ENCODE measurements around the gene CA6. TPM values are rescaled to one million over a fixed set of nuclear protein-coding genes. Genes with fewer than 3 reads are reported as not detected.

CA6 gene
- total RNA-seq, 4 donors from 2014 or later: not detected

DNA sequence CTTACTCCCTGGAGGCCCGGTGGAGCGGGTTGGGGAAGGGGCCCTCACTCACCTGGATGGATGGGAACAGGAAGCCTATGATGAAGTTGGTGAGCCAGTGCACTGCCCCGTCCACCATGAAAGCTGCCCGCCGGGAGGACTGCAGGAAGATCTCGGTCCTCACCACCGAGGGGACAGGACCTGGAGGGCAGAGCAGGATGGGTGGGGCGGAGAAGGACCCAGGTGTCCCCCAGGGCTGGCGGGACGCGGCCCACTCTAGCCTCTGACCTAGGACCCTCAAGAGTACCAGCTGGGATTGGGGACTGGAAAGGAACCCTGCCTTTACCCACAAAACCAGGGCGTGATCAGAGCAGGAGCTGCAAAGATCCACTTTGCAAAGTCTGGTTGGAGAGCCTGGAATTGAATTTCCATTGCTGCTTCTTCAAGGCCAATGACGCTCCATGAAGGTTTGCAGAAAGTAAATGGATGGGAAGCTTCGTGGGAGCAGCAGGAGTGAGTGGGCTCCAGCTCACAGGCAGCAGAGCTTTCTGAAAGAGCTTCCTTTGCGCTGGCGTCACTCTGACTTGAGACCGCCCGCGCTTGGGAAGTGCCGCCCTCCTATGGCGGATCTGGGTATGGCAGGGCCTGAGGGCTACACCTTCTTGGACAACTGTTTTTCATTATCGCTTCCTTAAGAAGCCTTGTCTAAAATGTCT is 59.2 kb downstream of the CA6 start:
- no peaks in the 10 kb centered on the region for H3K9me3 ChIP-seq
- no peaks in the 10 kb centered on the region for H3K27me3 ChIP-seq
- no peak overlapping the region for H3K4me3 ChIP-seq
- WGBS: 46% methylated on average over 14 of the region's 22 CpGs
- no peak overlapping the region for H3K27ac ChIP-seq (replicated peaks in 1 of 4)
- TF ChIP-seq EP300 (IDR thresholded peaks at IDR 0.05): no peak
- TF ChIP-seq, protein P1, sequence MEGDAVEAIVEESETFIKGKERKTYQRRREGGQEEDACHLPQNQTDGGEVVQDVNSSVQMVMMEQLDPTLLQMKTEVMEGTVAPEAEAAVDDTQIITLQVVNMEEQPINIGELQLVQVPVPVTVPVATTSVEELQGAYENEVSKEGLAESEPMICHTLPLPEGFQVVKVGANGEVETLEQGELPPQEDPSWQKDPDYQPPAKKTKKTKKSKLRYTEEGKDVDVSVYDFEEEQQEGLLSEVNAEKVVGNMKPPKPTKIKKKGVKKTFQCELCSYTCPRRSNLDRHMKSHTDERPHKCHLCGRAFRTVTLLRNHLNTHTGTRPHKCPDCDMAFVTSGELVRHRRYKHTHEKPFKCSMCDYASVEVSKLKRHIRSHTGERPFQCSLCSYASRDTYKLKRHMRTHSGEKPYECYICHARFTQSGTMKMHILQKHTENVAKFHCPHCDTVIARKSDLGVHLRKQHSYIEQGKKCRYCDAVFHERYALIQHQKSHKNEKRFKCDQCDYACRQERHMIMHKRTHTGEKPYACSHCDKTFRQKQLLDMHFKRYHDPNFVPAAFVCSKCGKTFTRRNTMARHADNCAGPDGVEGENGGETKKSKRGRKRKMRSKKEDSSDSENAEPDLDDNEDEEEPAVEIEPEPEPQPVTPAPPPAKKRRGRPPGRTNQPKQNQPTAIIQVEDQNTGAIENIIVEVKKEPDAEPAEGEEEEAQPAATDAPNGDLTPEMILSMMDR (IDR thresholded peaks at IDR 0.05): peak; percentile 90 to 96 (median 94)
- H3K4me1 ChIP-seq: peaks cover 0 to 8% (median 0%) of the 10 kb centered on the region in 4 donors
- no peaks in the 10 kb centered on the region for H3K36me3 ChIP-seq
- intact Hi-C loops (cut with DNase I): loop anchor here (5.0 kb wide), 1 partner anchor 97 kb away; no protein-coding TSS in a partner anchor
- DNase-seq (ENCODE audit: extremely low spot score): peak; percentile 95

DNA sequence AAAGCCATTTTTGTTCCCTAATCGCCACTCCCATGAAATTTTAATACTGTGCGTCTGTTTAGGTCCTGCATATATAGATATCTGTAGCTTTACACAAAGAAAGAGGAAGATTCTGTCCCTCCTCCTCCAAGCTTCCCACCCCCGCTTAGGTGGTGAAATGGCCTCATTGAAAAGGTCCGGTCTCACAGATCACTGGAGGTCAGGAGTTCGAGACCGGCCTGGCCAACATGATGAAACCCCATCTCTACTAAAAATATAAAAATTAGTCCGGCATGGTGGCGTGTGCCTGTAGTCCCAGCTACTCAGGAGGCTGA is 59.7 kb downstream of the CA6 start:
- Histone ChIP-seq H3K4me3 (no peak overlapping the region), H3K27ac (replicated peaks in 1 of 4) (no peak overlapping the region), H3K27me3 (no peaks in the 10 kb centered on the region), H3K9me3 (no peaks in the 10 kb centered on the region), H3K4me1 (peaks cover 0 to 13% (median 0%) of the 10 kb centered on the region in 4 donors), H3K36me3 (no peaks in the 10 kb centered on the region)
- 72% methylated on average over 8 of the region's 8 CpGs for WGBS
- DNase-seq (ENCODE audit: extremely low spot score): no peak
- intact Hi-C loops (cut with DNase I): loop anchor here (5.0 kb wide), 1 partner anchor 97 kb away; no protein-coding TSS in a partner anchor
- TF ChIP-seq POLR2A (IDR thresholded peaks at IDR 0.05; ENCODE audit: low read depth) (no peak), EP300 (IDR thresholded peaks at IDR 0.05) (no peak), POLR2AphosphoS5 (IDR thresholded peaks at IDR 0.05) (no peak)
- TF ChIP-seq, protein P1 (IDR thresholded peaks at IDR 0.05): no peak

DNA sequence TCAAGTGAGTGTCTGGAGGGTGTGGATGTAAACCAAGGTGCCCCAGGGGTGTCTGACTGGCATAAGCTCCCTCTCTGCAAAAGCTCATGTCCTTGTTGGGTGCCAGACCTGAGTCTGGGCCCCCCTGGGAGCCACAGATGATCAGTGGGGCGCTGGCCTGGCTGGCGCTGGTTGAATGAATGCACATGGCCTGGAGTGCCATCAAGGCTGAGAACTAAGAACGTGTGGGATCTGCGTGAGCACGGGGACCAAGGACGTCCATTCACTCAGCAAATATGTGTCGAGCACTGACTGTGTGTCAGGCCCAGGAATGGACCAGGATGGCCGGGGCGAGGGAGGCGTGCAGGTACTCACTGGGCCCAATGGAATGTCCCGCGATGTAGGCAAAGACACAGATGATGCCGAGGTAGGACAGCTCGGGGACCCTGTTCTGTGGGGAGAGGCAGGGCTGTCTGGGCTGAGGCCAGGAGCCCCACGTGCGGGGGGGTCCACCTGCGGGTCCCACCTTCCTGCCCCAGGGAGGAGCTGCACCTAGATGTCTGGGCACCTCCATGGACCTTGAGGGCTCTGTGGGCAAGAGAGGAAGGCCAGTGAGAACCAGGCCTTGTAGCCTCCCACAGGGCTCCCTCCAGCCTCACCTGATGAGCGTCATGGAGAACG is 61.4 kb downstream of the CA6 start:
- H3K36me3 ChIP-seq: no peaks in the 10 kb centered on the region
- WGBS: 93% methylated on average over 16 of the region's 19 CpGs
- H3K27ac ChIP-seq (replicated peaks in 1 of 4): no peak overlapping the region
- intact Hi-C loops (cut with DNase I): loop anchor here (5.0 kb wide), 1 partner anchor 95 kb away; no protein-coding TSS in a partner anchor
- TF ChIP-seq EP300 (IDR thresholded peaks at IDR 0.05) (no peak), POLR2A (IDR thresholded peaks at IDR 0.05; ENCODE audit: low read depth) (no peak), POLR2AphosphoS5 (IDR thresholded peaks at IDR 0.05) (no peak)
- TF ChIP-seq, protein P1 (IDR thresholded peaks at IDR 0.05): no peak
- H3K4me1 ChIP-seq: peaks cover 0 to 18% (median 0%) of the 10 kb centered on the region in 4 donors
- no peak overlapping the region for H3K4me3 ChIP-seq
- DNase-seq (ENCODE audit: extremely low spot score): no peak
- H3K9me3 ChIP-seq: no peaks in the 10 kb centered on the region
- no peaks in the 10 kb centered on the region for H3K27me3 ChIP-seq

DNA sequence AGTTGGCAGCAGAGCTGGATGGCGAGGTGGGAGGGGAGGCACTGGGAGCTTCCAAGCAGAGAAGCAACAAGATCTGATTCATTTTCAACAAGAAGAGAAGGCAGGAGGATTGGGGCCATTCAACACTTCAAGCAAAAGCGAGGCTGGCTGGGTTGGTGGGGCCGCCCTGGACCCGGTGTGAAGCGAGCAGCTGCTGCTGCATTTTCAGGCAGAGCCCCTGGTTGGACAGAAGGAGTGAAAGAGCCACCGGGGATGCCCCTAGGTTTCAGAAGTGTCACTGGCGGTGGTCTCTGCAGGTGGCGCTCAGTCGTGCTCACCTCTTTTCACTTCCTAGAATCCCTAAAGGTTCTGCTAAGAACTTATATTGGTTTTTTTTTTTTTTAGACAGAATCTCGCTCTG is 62.6 kb downstream of the CA6 start:
- intact Hi-C loops (cut with DNase I): loop anchor here (5.0 kb wide), 1 partner anchor 94 kb away; no protein-coding TSS in a partner anchor
- WGBS: 94% methylated on average over 10 of the region's 10 CpGs

More for the DNA sequence above, 62.6 kb downstream of the CA6 start:
- no peak for DNase-seq (ENCODE audit: extremely low spot score)
- Histone ChIP-seq H3K4me3 (no peak overlapping the region), H3K4me1 (peaks cover 0 to 18% (median 0%) of the 10 kb centered on the region in 4 donors), H3K9me3 (no peaks in the 10 kb centered on the region), H3K36me3 (no peaks in the 10 kb centered on the region), H3K27ac (replicated peaks in 1 of 4) (no peak overlapping the region), H3K27me3 (no peaks in the 10 kb centered on the region)
- TF ChIP-seq EP300 (IDR thresholded peaks at IDR 0.05) (no peak), POLR2A (IDR thresholded peaks at IDR 0.05; ENCODE audit: low read depth) (no peak), POLR2AphosphoS5 (IDR thresholded peaks at IDR 0.05) (no peak)
- TF ChIP-seq, protein P1 (IDR thresholded peaks at IDR 0.05): no peak
